ENCODE data around the gene TMEM242.

TMEM242 gene

DNA sequence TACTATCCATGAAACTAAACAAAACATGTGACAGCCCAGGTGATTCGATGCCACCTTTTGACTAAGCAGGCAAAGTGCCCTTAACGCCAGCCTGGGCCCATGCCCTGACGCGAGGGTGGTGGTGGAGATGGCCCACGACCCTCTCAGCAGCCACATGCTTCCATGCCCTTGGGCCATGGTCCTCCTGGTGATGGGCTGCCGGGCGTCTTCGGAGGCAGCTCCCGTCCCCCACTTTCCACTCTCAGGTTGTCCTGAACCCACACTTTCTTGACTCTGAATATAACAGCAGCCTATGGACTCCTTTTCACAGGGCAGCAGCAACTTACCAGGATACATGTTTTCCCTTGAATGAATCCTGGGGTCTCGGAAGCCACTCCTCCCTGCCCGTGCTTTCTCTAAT lies 33.6 kb downstream of the TMEM242 start:
- no peak overlapping the region for H3K4me3 ChIP-seq (ENCODE audit: low read length)
- TF ChIP-seq, protein P1, sequence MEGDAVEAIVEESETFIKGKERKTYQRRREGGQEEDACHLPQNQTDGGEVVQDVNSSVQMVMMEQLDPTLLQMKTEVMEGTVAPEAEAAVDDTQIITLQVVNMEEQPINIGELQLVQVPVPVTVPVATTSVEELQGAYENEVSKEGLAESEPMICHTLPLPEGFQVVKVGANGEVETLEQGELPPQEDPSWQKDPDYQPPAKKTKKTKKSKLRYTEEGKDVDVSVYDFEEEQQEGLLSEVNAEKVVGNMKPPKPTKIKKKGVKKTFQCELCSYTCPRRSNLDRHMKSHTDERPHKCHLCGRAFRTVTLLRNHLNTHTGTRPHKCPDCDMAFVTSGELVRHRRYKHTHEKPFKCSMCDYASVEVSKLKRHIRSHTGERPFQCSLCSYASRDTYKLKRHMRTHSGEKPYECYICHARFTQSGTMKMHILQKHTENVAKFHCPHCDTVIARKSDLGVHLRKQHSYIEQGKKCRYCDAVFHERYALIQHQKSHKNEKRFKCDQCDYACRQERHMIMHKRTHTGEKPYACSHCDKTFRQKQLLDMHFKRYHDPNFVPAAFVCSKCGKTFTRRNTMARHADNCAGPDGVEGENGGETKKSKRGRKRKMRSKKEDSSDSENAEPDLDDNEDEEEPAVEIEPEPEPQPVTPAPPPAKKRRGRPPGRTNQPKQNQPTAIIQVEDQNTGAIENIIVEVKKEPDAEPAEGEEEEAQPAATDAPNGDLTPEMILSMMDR (IDR thresholded peaks at IDR 0.05; ENCODE audit: low read depth, low read length, poor library complexity, severe bottlenecking) = no peak
- no peak for TF ChIP-seq EZH2phosphoT487 (IDR thresholded peaks at IDR 0.05; ENCODE audit: borderline replicate concordance, low read length)
- no peaks in the 10 kb centered on the region for H3K4me1 ChIP-seq (ENCODE audit: control insufficient read depth, low read length)
- no peaks in the 10 kb centered on the region for H3K79me2 ChIP-seq (ENCODE audit: control insufficient read depth, low read length)
- H3F3A ChIP-seq (ENCODE audit: control insufficient read depth, insufficient read depth) = no peaks in the 10 kb centered on the region
- no peaks in the 10 kb centered on the region for H3K9me3 ChIP-seq (ENCODE audit: control insufficient read depth, insufficient read depth, low read length)
- H3K4me2 ChIP-seq (ENCODE audit: low read length) = no peak overlapping the region
- no peak overlapping the region for H3K27ac ChIP-seq (ENCODE audit: low read depth, low read length)
- no peaks in the 10 kb centered on the region for H3K9me2 ChIP-seq (replicated peaks; ENCODE audit: control insufficient read depth, low read length)
- peaks cover under 1% of the 10 kb centered on the region; the same call in 1 of the 2 replicates for H3K27me3 ChIP-seq (ENCODE audit: control insufficient read depth, low read length)
- no peaks in the 10 kb centered on the region for H4K20me1 ChIP-seq (ENCODE audit: control insufficient read depth, insufficient read depth, low read depth, low read length)
- H3K36me3 ChIP-seq (ENCODE audit: control insufficient read depth, low read length) = no peaks in the 10 kb centered on the region

DNA sequence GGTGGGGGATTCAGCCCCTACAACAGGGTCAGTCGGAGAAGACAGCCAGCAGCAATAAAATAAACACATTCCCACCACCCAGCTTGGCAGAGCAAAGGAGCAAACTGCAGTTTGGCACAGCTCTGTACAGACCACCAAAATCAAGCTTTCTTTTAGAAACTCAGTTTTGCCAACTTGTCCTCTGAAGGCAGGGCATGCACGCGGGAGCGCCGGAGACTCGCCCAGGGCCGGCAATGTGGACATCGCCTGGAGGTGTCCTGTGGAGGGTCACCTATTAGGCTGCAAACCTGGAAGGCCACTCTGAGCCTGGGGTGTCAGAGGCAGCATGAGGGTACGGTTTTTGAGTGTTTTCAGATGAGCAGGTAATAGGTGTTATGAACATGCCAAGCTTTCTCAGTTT lies 34.7 kb downstream of the TMEM242 start:
- Histone ChIP-seq H3K4me3 (ENCODE audit: low read length) (no peak overlapping the region), H3K9me3 (ENCODE audit: control insufficient read depth, insufficient read depth, low read length) (no peaks in the 10 kb centered on the region), H3F3A (ENCODE audit: control insufficient read depth, insufficient read depth) (no peaks in the 10 kb centered on the region), H3K27me3 (ENCODE audit: control insufficient read depth, low read length) (peaks cover 5% of the 10 kb centered on the region; the same call in 1 of the 2 replicates), H3K4me1 (ENCODE audit: control insufficient read depth, low read length) (no peaks in the 10 kb centered on the region), H3K36me3 (ENCODE audit: control insufficient read depth, low read length) (no peaks in the 10 kb centered on the region), H3K4me2 (ENCODE audit: low read length) (no peak overlapping the region), H3K9me2 (replicated peaks; ENCODE audit: control insufficient read depth, low read length) (no peaks in the 10 kb centered on the region), H3K79me2 (ENCODE audit: control insufficient read depth, low read length) (no peaks in the 10 kb centered on the region), H3K27ac (ENCODE audit: low read depth, low read length) (no peak overlapping the region), H4K20me1 (ENCODE audit: control insufficient read depth, insufficient read depth, low read depth, low read length) (no peaks in the 10 kb centered on the region)
- TF ChIP-seq, protein P1 (IDR thresholded peaks at IDR 0.05; ENCODE audit: low read depth, low read length, poor library complexity, severe bottlenecking) = no peak
- TF ChIP-seq EZH2phosphoT487 (IDR thresholded peaks at IDR 0.05; ENCODE audit: borderline replicate concordance, low read length) = no peak

DNA sequence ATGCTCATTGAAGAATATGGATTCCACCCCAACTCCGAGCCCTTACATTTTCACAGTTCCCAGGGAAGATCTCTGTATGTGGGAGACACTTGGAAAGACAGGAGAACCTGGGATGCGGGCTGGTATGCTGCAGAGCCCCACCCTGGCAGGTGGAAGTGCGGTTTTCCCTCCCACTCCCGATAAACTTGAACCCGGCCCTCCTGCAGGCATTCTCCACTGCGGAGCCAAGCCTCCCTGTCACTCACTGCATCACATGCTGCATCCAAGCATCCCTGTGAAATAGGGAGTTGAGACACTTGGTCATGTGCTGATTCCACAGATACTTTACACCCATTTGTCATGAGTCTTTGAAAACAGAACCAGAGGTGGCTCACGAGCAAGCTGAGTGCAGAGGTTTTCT lies 35.4 kb downstream of the TMEM242 start:
- Histone ChIP-seq H3F3A (ENCODE audit: control insufficient read depth, insufficient read depth) (no peaks in the 10 kb centered on the region), H3K27ac (ENCODE audit: low read depth, low read length) (no peak overlapping the region), H3K4me3 (ENCODE audit: low read length) (no peak overlapping the region), H3K9me3 (ENCODE audit: control insufficient read depth, insufficient read depth, low read length) (no peaks in the 10 kb centered on the region), H3K4me2 (ENCODE audit: low read length) (no peak overlapping the region), H3K4me1 (ENCODE audit: control insufficient read depth, low read length) (no peaks in the 10 kb centered on the region), H3K36me3 (ENCODE audit: control insufficient read depth, low read length) (no peaks in the 10 kb centered on the region), H3K79me2 (ENCODE audit: control insufficient read depth, low read length) (no peaks in the 10 kb centered on the region), H3K27me3 (ENCODE audit: control insufficient read depth, low read length) (peaks cover 5% of the 10 kb centered on the region; the same call in 1 of the 2 replicates), H4K20me1 (ENCODE audit: control insufficient read depth, insufficient read depth, low read depth, low read length) (no peaks in the 10 kb centered on the region), H3K9me2 (replicated peaks; ENCODE audit: control insufficient read depth, low read length) (no peaks in the 10 kb centered on the region)
- no peak for TF ChIP-seq EZH2phosphoT487 (IDR thresholded peaks at IDR 0.05; ENCODE audit: borderline replicate concordance, low read length)
- TF ChIP-seq, protein P1 (IDR thresholded peaks at IDR 0.05; ENCODE audit: low read depth, low read length, poor library complexity, severe bottlenecking) = no peak

Data from DOHH2 (cell line).